H9 (cell line): ENCODE measurements around the gene COPZ2. TPM values are rescaled to one million over a fixed set of nuclear protein-coding genes. Genes with fewer than 3 reads are reported as not detected.

Experiments used
- DNase-seq: peaks from one replicate; pipeline ENCODE4 v3.0.0-alpha.2; 2017
- H2AFZ ChIP-seq: one replicate; pipeline ENCODE4 v1.6.1; 2013; ENCODE audit warnings: mild to moderate bottlenecking, low read length, control low read depth, moderate library complexity
- H2AK5ac ChIP-seq: 2 replicates; pipeline ENCODE4 v1.6.1; 2013; ENCODE audit warnings: low read length, control low read depth, mixed read lengths; ENCODE audit not compliant: insufficient read length
- H2BK120ac ChIP-seq: one replicate; pipeline ENCODE4 v1.6.1; 2013; ENCODE audit warnings: low read depth, mild to moderate bottlenecking, low read length, control low read depth, inconsistent platforms; ENCODE audit not compliant: poor library complexity, severe bottlenecking
- H2BK12ac ChIP-seq: 2 replicates; pipeline ENCODE4 v1.6.1; 2013; ENCODE audit warnings: low read length, control low read depth, mixed read lengths, low read depth; ENCODE audit not compliant: insufficient read length
- H2BK15ac ChIP-seq: 2 replicates; pipeline ENCODE4 v1.6.1; 2013; ENCODE audit warnings: low read depth, low read length, control low read depth
- H2BK20ac ChIP-seq: one replicate; pipeline ENCODE4 v1.6.1; 2013; ENCODE audit warnings: low read depth, mild to moderate bottlenecking, low read length, control low read depth, inconsistent platforms; ENCODE audit not compliant: poor library complexity, severe bottlenecking
- H2BK5ac ChIP-seq: 2 replicates; pipeline ENCODE4 v1.6.1; 2013; ENCODE audit warnings: low read length, control low read depth, mixed read lengths; ENCODE audit not compliant: insufficient read length
- H3K14ac ChIP-seq: 2 replicates; pipeline ENCODE4 v1.6.1; 2013; ENCODE audit warnings: low read length, control low read depth; ENCODE audit not compliant: insufficient read depth
- H3K18ac ChIP-seq: 2 replicates; pipeline ENCODE4 v1.6.1; 2013; ENCODE audit warnings: low read depth, mild to moderate bottlenecking, mixed read lengths, low read length, control low read depth; ENCODE audit not compliant: insufficient read length
- H3K23ac ChIP-seq: 2 replicates; pipeline ENCODE4 v1.6.1; 2013; ENCODE audit warnings: low read length, control low read depth, mixed read lengths, low read depth; ENCODE audit not compliant: insufficient read length
- H3K23me2 ChIP-seq: 2 replicates; pipeline ENCODE4 v1.6.1; 2013; ENCODE audit warnings: low read depth, mild to moderate bottlenecking, mixed read lengths, low read length, control low read depth; ENCODE audit not compliant: insufficient read length, poor library complexity, severe bottlenecking
- H3K27ac ChIP-seq: 2 replicates; pipeline ENCODE4 v1.5.1; 2013; ENCODE audit warnings: low read length, control low read depth, mixed read lengths, low read depth; ENCODE audit not compliant: insufficient read length
- H3K27me3 ChIP-seq: 2 replicates; pipeline ENCODE4 v1.6.1; 2013; ENCODE audit warnings: low read length, control low read depth, inconsistent platforms; ENCODE audit not compliant: insufficient read depth
- H3K4ac ChIP-seq: 2 replicates; pipeline ENCODE4 v1.6.1; 2013; ENCODE audit warnings: low read depth, mild to moderate bottlenecking, control low read depth, inconsistent platforms, low read length, moderate library complexity
- H3K4me1 ChIP-seq: 2 replicates; pipeline ENCODE4 v1.6.1; 2013; ENCODE audit warnings: low read length, control low read depth, inconsistent platforms; ENCODE audit not compliant: insufficient read depth
- H3K4me2 ChIP-seq: 2 replicates; pipeline ENCODE4 v1.6.1; 2013; ENCODE audit warnings: low read length, control low read depth, mixed read lengths; ENCODE audit not compliant: insufficient read length, insufficient read depth
- H3K56ac ChIP-seq: 2 replicates; pipeline ENCODE4 v1.6.1; 2013; ENCODE audit warnings: low read depth, mild to moderate bottlenecking, mixed read lengths, low read length, control low read depth; ENCODE audit not compliant: insufficient read length
- H3K79me1 ChIP-seq: 2 replicates; pipeline ENCODE4 v1.6.1; 2013; ENCODE audit warnings: low read depth, mild to moderate bottlenecking, moderate library complexity, low read length, control low read depth, inconsistent platforms; ENCODE audit not compliant: insufficient read depth, poor library complexity, severe bottlenecking
- H3K79me2 ChIP-seq: 2 replicates; pipeline ENCODE4 v1.6.1; 2013; ENCODE audit warnings: low read length, control low read depth, inconsistent platforms; ENCODE audit not compliant: insufficient read depth
- H3K9ac ChIP-seq: 2 replicates; pipeline ENCODE4 v1.6.1; 2013; ENCODE audit warnings: low read length, control low read depth, mixed read lengths; ENCODE audit not compliant: insufficient read length; ENCODE audit errors: extremely low read depth
- H3K9me3 ChIP-seq: one replicate; pipeline ENCODE4 v1.6.1; 2013; ENCODE audit warnings: low read depth, low read length, inconsistent platforms; ENCODE audit not compliant: control insufficient read depth
- H3T11ph ChIP-seq: one replicate; pipeline ENCODE4 v1.6.1; 2013; ENCODE audit warnings: mild to moderate bottlenecking, low read length, control low read depth, inconsistent platforms
- H4K20me1 ChIP-seq: one replicate; pipeline ENCODE4 v1.6.1; 2013; ENCODE audit not compliant: control insufficient read depth, insufficient read length, insufficient read depth
- H4K5ac ChIP-seq: 2 replicates; pipeline ENCODE4 v1.6.1; 2013; ENCODE audit warnings: low read depth, mild to moderate bottlenecking, mixed read lengths, low read length, control low read depth; ENCODE audit not compliant: insufficient read length
- H4K8ac ChIP-seq: replicated peaks from 2 replicates; pipeline ENCODE4 v1.6.1; 2013; ENCODE audit warnings: low read length, control low read depth, mixed read lengths, low read depth; ENCODE audit not compliant: insufficient read length
- H4K91ac ChIP-seq: 2 replicates; pipeline ENCODE4 v1.6.1; 2013; ENCODE audit warnings: low read depth, mild to moderate bottlenecking, moderate library complexity, mixed read lengths, low read length, control low read depth; ENCODE audit not compliant: insufficient read length
- H3K27ac Mint-ChIP-seq, 3 experiments: 2 replicates in 2 of 3; 3 replicates in 1 of 3; pipeline ENCODE4 v1.8.0; 2020 to 2021; ENCODE audit warnings: mixed read lengths in 3 of 3, mild to moderate bottlenecking in 1 of 3, moderate library complexity in 1 of 3
- H3K27me3 Mint-ChIP-seq: 2 replicates; pipeline ENCODE4 v1.8.0; 2021; ENCODE audit warnings: low read depth, mild to moderate bottlenecking, moderate library complexity, mixed read lengths
- H3K36me3 Mint-ChIP-seq, 3 experiments: 2 replicates in 2 of 3; 3 replicates in 1 of 3; pipeline ENCODE4 v1.8.0; 2020 to 2021; ENCODE audit warnings: low read depth in 3 of 3, mixed read lengths in 3 of 3; ENCODE audit not compliant: insufficient read depth in 1 of 3
- H3K4me1 Mint-ChIP-seq, 2 experiments: 2 replicates each; pipeline ENCODE4 v1.8.0; 2020; ENCODE audit warnings: mixed read lengths in 2 of 2
- H3K4me3 Mint-ChIP-seq, 2 experiments: 2 replicates in 1 of 2; 3 replicates in 1 of 2; pipeline ENCODE4 v1.8.0; 2020 to 2021; ENCODE audit warnings: mild to moderate bottlenecking in 2 of 2, mixed read lengths in 2 of 2, moderate library complexity in 1 of 2
- H3K9me3 Mint-ChIP-seq, 2 experiments: 2 replicates in 1 of 2; 3 replicates in 1 of 2; pipeline ENCODE4 v1.8.0; 2020; ENCODE audit warnings: mild to moderate bottlenecking in 2 of 2, mixed read lengths in 2 of 2, moderate library complexity in 1 of 2
- CTCF ChIP-seq: fragments of 200-600 bp; sonication (generic); conservative IDR thresholded peaks from 3 replicates; pipeline ENCODE4 v1.8.0; 2021; ENCODE audit warnings: antibody characterized with exemption, mild to moderate bottlenecking
- WGBS: extraction: QIAGEN DNeasy Blood & Tissue Kit; methylation state at CpG from one replicate; pipeline ENCODE4 v1.1.7; 2013; ENCODE audit warnings: missing lambda C conversion rate, low lambda C conversion rate, mixed read lengths; ENCODE audit not compliant: insufficient read length; ENCODE audit errors: extremely low coverage; 5-methylcytosine and 5-hydroxymethylcytosine counted together
- total RNA-seq: library from RNA; stranded (reverse); gene quantifications from 2 replicates; pipeline ENCODE4 v1.2.1, GENCODE V29; 2021

COPZ2 gene
- total RNA-seq, 1 experiment from 2014 or later: 0.68 TPM

DNA sequence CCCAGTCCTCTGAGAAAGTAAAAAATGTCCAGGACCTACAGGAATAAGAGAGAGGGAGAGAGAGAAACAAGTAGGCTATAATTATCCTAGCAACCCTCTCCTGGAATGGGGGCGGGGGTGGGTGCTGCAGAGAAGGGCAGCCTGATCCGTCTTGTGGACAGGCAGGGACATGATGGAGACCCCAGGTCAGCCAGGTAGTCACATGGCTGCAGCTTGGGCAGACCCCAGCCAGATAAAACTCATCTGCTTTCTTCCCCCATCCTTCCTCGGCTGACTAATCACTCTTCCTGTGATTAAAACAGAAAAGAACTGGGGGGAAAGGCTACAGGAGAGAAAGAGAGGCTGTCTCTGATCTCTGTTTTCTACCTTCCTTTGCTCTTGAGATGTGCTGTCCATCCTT lies 32.6 kb downstream of the COPZ2 start:
- peaks cover 50 to 54% of the 10 kb centered on the region in 2 experiments for H3K4me1 Mint-ChIP-seq
- Histone ChIP-seq H2BK5ac (no peak overlapping the region), H3K23me2 (no peaks in the 10 kb centered on the region), H3K56ac (no peak overlapping the region), H4K91ac (no peak overlapping the region), H3K9me3 (no peaks in the 10 kb centered on the region), H4K8ac (no peak overlapping the region), H3K9ac (no peak overlapping the region), H3T11ph (no peak overlapping the region), H3K79me2 (no peaks in the 10 kb centered on the region), H2AK5ac (no peak overlapping the region), H2BK12ac (no peak overlapping the region), H3K18ac (no peak overlapping the region), H3K27me3 (no peaks in the 10 kb centered on the region), H4K5ac (no peak overlapping the region), H3K4me2 (no peak overlapping the region), H2BK120ac (no peak overlapping the region), H3K23ac (no peak overlapping the region), H3K4me1 (peaks cover 18% of the 10 kb centered on the region; the same call in 1 of the 2 replicates), H3K4ac (no peak overlapping the region), H4K20me1 (no peaks in the 10 kb centered on the region), H2AFZ (no peak overlapping the region), H3K27ac (no peak overlapping the region), H3K79me1 (no peaks in the 10 kb centered on the region), H2BK15ac (no peak overlapping the region), H3K14ac (no peak overlapping the region), H2BK20ac (no peak overlapping the region)
- H3K27me3 Mint-ChIP-seq: no peaks in the 10 kb centered on the region; the same call in 1 of the 2 replicates
- peaks cover 0 to 4% (median 0%) of the 10 kb centered on the region in 3 experiments; a peak in 2 of 7 replicates for H3K36me3 Mint-ChIP-seq
- WGBS: no CpG with 5 or more reads among the region's 3 CpGs
- H3K4me3 Mint-ChIP-seq: no peak overlapping the region; a peak in 1 of 5 replicates
- peak overlapping the region in 2 of 3 experiments; percentile 94; a peak in 2 of 7 replicates for H3K27ac Mint-ChIP-seq
- H3K9me3 Mint-ChIP-seq: peaks cover 0 to 3% of the 10 kb centered on the region in 2 experiments; a peak in 2 of 5 replicates
- TF ChIP-seq CTCF: no peak
- no peak for DNase-seq
